ENCODE measurements around the gene GEMIN4. TPM values are rescaled to one million over a fixed set of nuclear protein-coding genes. Genes with fewer than 3 reads are reported as not detected.
A peak's percentile ranks its signal among the peaks of the same experiment; 100 is the strongest.

GEMIN4 gene
- total RNA-seq, 1 donor from 2014 or later: 11.2 TPM

DNA sequence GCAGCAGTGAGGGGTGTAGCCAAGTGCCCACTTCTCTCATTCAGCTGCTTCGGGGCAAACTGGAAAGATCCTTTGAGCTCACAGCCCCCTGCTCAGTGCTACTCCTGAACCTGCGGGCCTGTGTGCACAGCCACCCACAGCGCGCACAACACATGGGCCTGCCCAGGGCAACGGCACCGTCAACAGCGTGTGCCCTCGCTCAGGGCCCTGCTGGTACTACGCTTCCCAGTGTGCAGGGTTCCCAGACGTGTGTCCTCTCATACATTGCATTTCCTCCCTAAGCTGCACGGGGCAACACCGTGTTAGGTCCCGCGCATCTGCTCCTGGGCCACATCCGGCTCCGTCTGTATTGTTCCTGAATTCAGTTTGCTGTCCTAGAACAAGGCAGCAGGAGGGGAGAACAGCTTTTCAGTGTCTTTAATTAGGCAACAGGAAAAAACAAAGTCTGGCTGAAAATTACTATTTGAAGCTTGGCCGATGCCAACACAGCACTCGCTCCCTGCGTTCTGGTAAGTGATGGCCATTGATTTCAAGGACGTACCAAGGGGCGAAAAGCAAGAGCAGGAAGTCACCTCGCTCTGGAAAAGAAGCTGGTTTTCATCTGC lies 45.3 kb upstream of the GEMIN4 start:
- Histone ChIP-seq H3K4me1 (peaks cover 0 to 7% of the 10 kb centered on the region in 2 donors), H3K27me3 (no peaks in the 10 kb centered on the region), H3K36me3 (peaks cover 5 to 6% of the 10 kb centered on the region in 2 donors), H3K27ac (no peak overlapping the region), H3K9me3 (no peaks in the 10 kb centered on the region), H3K4me3 (no peak overlapping the region)
- intact Hi-C loops (cut with DNase I): loop anchor here (5.0 kb wide), 1 partner anchor 260 kb away; no protein-coding TSS in a partner anchor
- no peak for DNase-seq (ENCODE audit: low spot score in 2 of 2)
- TF ChIP-seq, protein P1, sequence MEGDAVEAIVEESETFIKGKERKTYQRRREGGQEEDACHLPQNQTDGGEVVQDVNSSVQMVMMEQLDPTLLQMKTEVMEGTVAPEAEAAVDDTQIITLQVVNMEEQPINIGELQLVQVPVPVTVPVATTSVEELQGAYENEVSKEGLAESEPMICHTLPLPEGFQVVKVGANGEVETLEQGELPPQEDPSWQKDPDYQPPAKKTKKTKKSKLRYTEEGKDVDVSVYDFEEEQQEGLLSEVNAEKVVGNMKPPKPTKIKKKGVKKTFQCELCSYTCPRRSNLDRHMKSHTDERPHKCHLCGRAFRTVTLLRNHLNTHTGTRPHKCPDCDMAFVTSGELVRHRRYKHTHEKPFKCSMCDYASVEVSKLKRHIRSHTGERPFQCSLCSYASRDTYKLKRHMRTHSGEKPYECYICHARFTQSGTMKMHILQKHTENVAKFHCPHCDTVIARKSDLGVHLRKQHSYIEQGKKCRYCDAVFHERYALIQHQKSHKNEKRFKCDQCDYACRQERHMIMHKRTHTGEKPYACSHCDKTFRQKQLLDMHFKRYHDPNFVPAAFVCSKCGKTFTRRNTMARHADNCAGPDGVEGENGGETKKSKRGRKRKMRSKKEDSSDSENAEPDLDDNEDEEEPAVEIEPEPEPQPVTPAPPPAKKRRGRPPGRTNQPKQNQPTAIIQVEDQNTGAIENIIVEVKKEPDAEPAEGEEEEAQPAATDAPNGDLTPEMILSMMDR (IDR thresholded peaks at IDR 0.05): no peak

DNA sequence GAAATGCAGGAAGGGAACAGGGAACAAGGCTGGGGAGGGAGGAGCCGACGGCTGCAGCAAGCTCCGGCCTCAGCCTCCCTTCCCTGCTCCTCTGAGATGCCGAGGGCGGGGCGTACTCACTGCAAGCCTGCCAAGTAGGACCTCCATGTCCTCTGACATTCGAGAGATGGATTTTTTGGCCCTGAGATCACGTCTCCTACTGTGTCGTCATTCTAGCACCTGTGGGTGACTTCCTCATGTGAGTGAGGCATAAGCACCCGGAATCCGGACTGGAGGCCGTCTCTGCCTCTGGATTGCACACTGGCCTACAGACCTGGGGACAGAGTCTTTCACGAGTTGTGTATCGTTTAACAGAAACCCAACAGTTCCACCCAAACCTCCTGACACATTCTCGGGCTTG lies 44.5 kb upstream of the GEMIN4 start:
- Histone ChIP-seq H3K36me3 (peaks cover 6 to 13% of the 10 kb centered on the region in 2 donors), H3K4me1 (peaks cover 0 to 7% of the 10 kb centered on the region in 2 donors), H3K27ac (no peak overlapping the region), H3K27me3 (no peaks in the 10 kb centered on the region), H3K9me3 (no peaks in the 10 kb centered on the region), H3K4me3 (no peak overlapping the region)
- TF ChIP-seq, protein P1 (IDR thresholded peaks at IDR 0.05): no peak
- no peak for DNase-seq (ENCODE audit: low spot score in 2 of 2)
- intact Hi-C loops (cut with DNase I): loop anchor here (5.0 kb wide), 1 partner anchor 261 kb away; no protein-coding TSS in a partner anchor

DNA sequence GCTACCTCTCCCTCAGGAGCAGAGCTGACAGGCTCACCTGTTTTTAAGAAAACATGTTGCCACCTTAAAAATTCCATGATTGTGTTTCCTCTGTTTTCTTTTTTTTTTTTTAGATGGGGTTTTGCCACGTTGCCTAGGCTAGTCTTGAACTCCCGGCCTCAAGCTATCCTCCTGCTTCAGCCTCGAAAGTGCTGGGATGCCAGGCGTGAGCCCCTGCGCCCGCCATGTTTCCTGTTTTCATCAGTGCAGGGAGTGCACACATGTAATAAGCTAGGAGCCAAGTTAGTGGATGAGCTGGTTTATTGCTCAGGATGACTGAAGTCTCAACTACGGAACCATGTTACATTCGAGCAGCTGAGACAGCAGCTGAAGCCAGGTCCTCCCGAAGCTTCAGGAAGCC lies 43.7 kb upstream of the GEMIN4 start:
- no peak overlapping the region for H3K4me3 ChIP-seq
- TF ChIP-seq, protein P1 (IDR thresholded peaks at IDR 0.05): no peak
- intact Hi-C loops (cut with DNase I): loop anchor here (5.0 kb wide), 1 partner anchor 262 kb away; no protein-coding TSS in a partner anchor
- H3K9me3 ChIP-seq: no peaks in the 10 kb centered on the region
- H3K36me3 ChIP-seq: peaks cover 6 to 14% of the 10 kb centered on the region in 2 donors
- peaks cover 0 to 7% of the 10 kb centered on the region in 2 donors for H3K4me1 ChIP-seq
- H3K27me3 ChIP-seq: no peaks in the 10 kb centered on the region
- DNase-seq (ENCODE audit: low spot score in 2 of 2): no peak
- peak overlapping the region; percentile 8 to 35 for H3K27ac ChIP-seq

DNA sequence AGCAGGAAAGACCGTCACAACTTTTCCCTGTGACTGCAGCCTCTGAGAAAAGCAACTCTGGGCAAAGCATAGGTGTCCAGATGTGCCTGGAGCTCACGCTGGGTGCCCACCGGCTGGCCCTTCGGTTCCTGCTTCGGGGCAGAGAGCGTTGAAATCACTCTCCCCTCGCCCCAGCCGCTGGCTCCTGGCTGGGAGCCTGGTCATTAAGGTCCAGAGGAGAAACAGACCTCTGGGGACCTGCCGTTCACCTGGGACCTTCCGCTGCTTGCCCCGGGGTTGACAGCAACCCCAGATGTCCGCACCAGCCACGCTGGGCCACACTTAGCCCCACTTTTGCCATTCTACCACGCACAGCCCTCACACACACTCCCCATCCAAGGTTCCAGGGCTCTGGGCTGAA lies 43.2 kb upstream of the GEMIN4 start:
- Histone ChIP-seq H3K4me3 (peak overlapping the region in 1 of 2 donors; percentile 52), H3K36me3 (peaks cover 6 to 14% of the 10 kb centered on the region in 2 donors), H3K4me1 (peaks cover 0 to 7% of the 10 kb centered on the region in 2 donors), H3K9me3 (no peaks in the 10 kb centered on the region), H3K27me3 (no peaks in the 10 kb centered on the region), H3K27ac (peak overlapping the region; percentile 8 to 35)
- DNase-seq (ENCODE audit: low spot score in 2 of 2): no peak
- intact Hi-C loops (cut with DNase I): loop anchor here (5.0 kb wide), 1 partner anchor 262 kb away; no protein-coding TSS in a partner anchor
- TF ChIP-seq, protein P1 (IDR thresholded peaks at IDR 0.05): no peak

DNA sequence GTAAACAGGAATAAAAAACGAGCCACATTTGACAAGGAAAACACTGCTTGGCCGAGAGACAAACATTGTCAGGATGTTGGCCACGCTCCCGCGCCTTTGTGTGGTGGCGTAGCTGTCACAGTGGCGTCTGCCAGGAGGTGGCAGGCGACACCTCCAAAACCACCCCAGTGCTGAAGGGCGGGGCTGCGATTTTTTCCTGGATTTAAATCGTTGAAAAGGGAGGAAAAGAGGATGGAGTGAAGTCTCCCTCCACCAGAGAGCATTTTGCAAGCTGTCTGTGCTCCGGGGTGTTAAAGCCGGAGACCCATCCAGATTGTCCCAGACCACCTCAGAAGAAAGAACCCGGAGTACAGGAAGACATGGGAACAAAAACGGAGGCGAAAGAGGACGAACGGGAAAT lies 42.8 kb upstream of the GEMIN4 start:
- Histone ChIP-seq H3K4me3 (peak overlapping the region in 1 of 2 donors; percentile 52), H3K27ac (peak overlapping the region in 1 of 2 donors; percentile 35), H3K4me1 (peaks cover 0 to 7% of the 10 kb centered on the region in 2 donors), H3K36me3 (peaks cover 6 to 18% of the 10 kb centered on the region in 2 donors), H3K27me3 (no peaks in the 10 kb centered on the region), H3K9me3 (no peaks in the 10 kb centered on the region)
- TF ChIP-seq, protein P1 (IDR thresholded peaks at IDR 0.05): peak; percentile 74 to 92 (median 85)
- peak in 1 of 2 donors; percentile 88 for DNase-seq (ENCODE audit: low spot score in 2 of 2)
- intact Hi-C loops (cut with DNase I): loop anchor here (1.0 to 5.0 kb wide), 3 partner anchors 186 to 262 kb away; partner anchors contain the start of gene TIMM22

Measured in ascending aorta (tissue), 2 donors.